HEK293T (cell line): ENCODE results near the gene PRTFDC1.

Experiments used
- ARNT ChIP-seq: fragments of 450-650 bp; IDR thresholded peaks from 2 replicates; pipeline ENCODE4 v1.6.1; 2017; ENCODE audit warnings: mild to moderate bottlenecking
- BHLHE40 ChIP-seq: fragments of 450-650 bp; IDR thresholded peaks from 2 replicates; pipeline ENCODE4 v1.6.1; 2016; ENCODE audit warnings: mild to moderate bottlenecking, moderate library complexity, borderline replicate concordance
- ELF4 ChIP-seq: fragments of 450-650 bp; IDR thresholded peaks from 2 replicates; pipeline ENCODE4 v1.6.1; 2017; ENCODE audit warnings: antibody characterized with exemption
- FOXA1 ChIP-seq: fragments of 450-650 bp; IDR thresholded peaks from 2 replicates; pipeline ENCODE4 v1.6.1; 2016; ENCODE audit warnings: mild to moderate bottlenecking
- FOXK2 ChIP-seq: fragments of 450-650 bp; IDR thresholded peaks from 2 replicates; pipeline ENCODE4 v1.6.1; 2016; ENCODE audit warnings: mild to moderate bottlenecking
- FOXM1 ChIP-seq: fragments of 450-650 bp; IDR thresholded peaks from 2 replicates; pipeline ENCODE4 v1.6.1; 2017; ENCODE audit warnings: mild to moderate bottlenecking, borderline replicate concordance
- HDGF ChIP-seq: fragments of 450-650 bp; IDR thresholded peaks from 2 replicates; pipeline ENCODE4 v1.6.1; 2017; ENCODE audit warnings: antibody characterized with exemption, borderline replicate concordance
- L3MBTL2 ChIP-seq: fragments of 450-650 bp; conservative IDR thresholded peaks from 2 replicates; pipeline ENCODE4 v1.6.1; 2016; ENCODE audit warnings: mild to moderate bottlenecking
- LEF1 ChIP-seq: fragments of 450-650 bp; IDR thresholded peaks from 2 replicates; pipeline ENCODE4 v1.6.1; 2017; ENCODE audit warnings: mild to moderate bottlenecking, borderline replicate concordance
- NFRKB ChIP-seq: fragments of 450-650 bp; IDR thresholded peaks from 2 replicates; pipeline ENCODE4 v1.6.1; 2016; ENCODE audit warnings: mild to moderate bottlenecking, moderate library complexity
- SP1 ChIP-seq: fragments of 450-650 bp; IDR thresholded peaks from 2 replicates; pipeline ENCODE4 v1.6.1; 2017
- SUZ12 ChIP-seq: fragments of 450-650 bp; IDR thresholded peaks from 2 replicates; pipeline ENCODE4 v1.6.1; 2016; ENCODE audit warnings: mild to moderate bottlenecking
- TARDBP ChIP-seq: fragments of 450-650 bp; IDR thresholded peaks from 2 replicates; pipeline ENCODE4 v1.6.1; 2016
- ZNF384 ChIP-seq: fragments of 450-650 bp; IDR thresholded peaks from 2 replicates; pipeline ENCODE4 v1.6.1; 2016

DNA sequence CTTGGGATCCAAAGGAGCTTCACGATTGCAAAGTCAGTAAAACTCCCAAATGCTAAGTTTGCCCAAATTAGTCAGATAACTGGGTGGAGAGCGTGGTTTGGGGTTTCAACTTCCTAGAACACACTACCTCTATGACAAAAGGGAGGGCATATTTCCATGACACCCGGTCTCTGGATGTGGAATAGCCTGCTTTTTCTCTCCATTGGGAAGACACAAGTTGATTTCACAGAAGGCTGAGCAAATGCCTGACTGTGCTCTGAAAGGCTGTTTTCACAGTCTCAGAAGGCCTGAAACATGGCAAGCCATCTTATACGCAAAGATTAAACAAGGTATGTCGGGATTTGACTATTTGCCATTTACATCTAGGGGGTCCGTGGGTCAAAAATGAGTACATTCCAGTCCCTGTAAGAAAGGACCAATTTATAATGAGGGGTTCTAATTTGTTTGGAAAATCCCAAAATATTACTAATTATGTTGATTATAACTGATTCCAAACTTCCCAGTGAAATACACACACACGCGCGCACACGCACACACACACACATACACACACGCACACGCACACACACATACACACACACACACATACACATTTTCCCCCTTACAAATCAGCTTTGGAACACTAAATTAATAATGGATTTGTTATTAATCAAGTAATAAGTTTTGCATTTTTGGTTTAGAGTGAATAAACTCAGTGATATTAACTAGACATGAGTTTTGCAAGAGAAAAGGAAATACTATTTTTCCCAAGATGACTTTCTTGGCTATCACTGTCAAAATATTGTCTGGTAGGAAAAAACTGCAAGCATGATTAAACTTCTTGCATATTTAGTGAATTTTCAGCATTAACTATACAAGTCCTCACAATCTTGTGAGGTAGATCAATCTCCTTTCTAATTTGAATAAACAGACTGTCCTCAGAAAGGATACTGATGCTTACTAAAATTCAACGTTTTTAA lies 105.0 kb downstream of the PRTFDC1 start:
- TF ChIP-seq BHLHE40 (no peak), SP1 (no peak), LEF1 (no peak), ZNF384 (no peak), FOXK2 (no peak), ELF4 (no peak), TARDBP (no peak), FOXA1 (no peak), FOXM1 (no peak), SUZ12 (no peak), NFRKB (no peak), L3MBTL2 (no peak), HDGF (no peak), ARNT (no peak)
